GM12878 (cell line): ENCODE results near the gene PDE9A. TPM values are rescaled to one million over a fixed set of nuclear protein-coding genes. Genes with fewer than 3 reads are reported as not detected.

Experiments
- ATAC-seq: fragments of 200-7000 bp; cut with Tn5 transposase; 3 replicates; pipeline ENCODE4 v1.9.1; 2020; ENCODE audit warnings: mild to moderate bottlenecking, moderate library complexity
- BruUV-seq: library from RNA; stranded (reverse); fragments of 400-500 nt; replicated peaks from 2 replicates; lab custom pipeline; 2021; lab: Mats Ljungman, UMichigan
- CTCF ChIA-PET: fragments of 300-600 bp; sonication (Branson Sonifier 250); formaldehyde crosslinking; extraction: SDS; loops from one replicate; lab custom pipeline; 2021; ENCODE audit warnings: inconsistent platforms; lab: Yijun Ruan, JAX
- POLR2A ChIA-PET: fragments of 350-600 bp; formaldehyde crosslinking; extraction: SDS; loops from one replicate; lab custom pipeline; 2021; ENCODE audit warnings: inconsistent platforms; lab: Charles Lee
- RAD21 ChIA-PET: fragments of 300-600 bp; sonication (Branson Sonifier 250); formaldehyde crosslinking; loops from one replicate; lab custom pipeline; 2023; ENCODE audit warnings: antibody characterized with exemption; ENCODE audit not compliant: unreplicated experiment; lab: Charles Lee
- SMC1A ChIA-PET: fragments of 300-600 bp; sonication (Branson Sonifier 250); formaldehyde crosslinking; loops from one replicate; lab custom pipeline; 2023; ENCODE audit not compliant: unreplicated experiment, uncharacterized antibody; lab: Charles Lee
- DNase-seq: peaks from one replicate; pipeline ENCODE4 v3.0.0-alpha.2; 2011; ENCODE audit warnings: low read depth, low spot score
- FAIRE-seq: peaks from 3 replicates; lab custom pipeline; 2011; peaks lifted over from hg19 to GRCh38; lab: Jason Lieb, UNC
- H2AFZ ChIP-seq: 2 replicates; pipeline ENCODE4 v1.6.0; 2011; ENCODE audit warnings: low read depth, low read length, control low read depth; ENCODE audit not compliant: control insufficient read depth
- H3K27ac ChIP-seq: 2 replicates; pipeline ENCODE4 v1.5.1; 2011; ENCODE audit warnings: control low read depth; ENCODE audit not compliant: control insufficient read depth, insufficient read depth
- H3K27me3 ChIP-seq, 2 experiments: replicated peaks in 1 of 2; 2 replicates each; pipeline versions ENCODE4 v1.6.0 to v1.6.1; 2011; ENCODE audit warnings: low read length in 1 of 2; ENCODE audit not compliant: control insufficient read depth in 2 of 2, insufficient read depth in 2 of 2
- H3K36me3 ChIP-seq, 2 experiments: 2 replicates each; pipeline ENCODE4 v1.5.1; 2011; ENCODE audit warnings: low read length in 1 of 2; ENCODE audit not compliant: control insufficient read depth in 2 of 2, insufficient read depth in 2 of 2
- H3K4me1 ChIP-seq: 2 replicates; pipeline ENCODE4 v1.6.1; 2011; ENCODE audit warnings: mild to moderate bottlenecking, low read length, moderate library complexity, mixed read lengths; ENCODE audit not compliant: control insufficient read depth, insufficient read depth
- H3K4me2 ChIP-seq: 2 replicates; pipeline ENCODE4 v1.6.0; 2011; ENCODE audit warnings: control low read depth; ENCODE audit not compliant: control insufficient read depth, insufficient read depth
- H3K4me3 ChIP-seq: fragments of 200-600 bp; sonication (generic); 2 replicates; pipeline ENCODE4 v1.5.1; 2016
- H3K79me2 ChIP-seq: 2 replicates; pipeline ENCODE4 v1.6.0; 2011; ENCODE audit warnings: low read length; ENCODE audit not compliant: control insufficient read depth, insufficient read depth
- H3K9ac ChIP-seq: 2 replicates; pipeline ENCODE4 v1.8.0; 2011; ENCODE audit warnings: low read length, control low read depth, mixed read lengths; ENCODE audit not compliant: control insufficient read depth, insufficient read depth
- H3K9me3 ChIP-seq: replicated peaks from 3 replicates; pipeline ENCODE4 v1.5.1; 2011; ENCODE audit warnings: mild to moderate bottlenecking, low read length; ENCODE audit not compliant: control insufficient read depth, insufficient read depth
- H4K20me1 ChIP-seq: 2 replicates; pipeline ENCODE4 v1.6.0; 2011; ENCODE audit not compliant: control insufficient read depth, insufficient read depth
- DPF2 ChIP-seq: fragments of 450-650 bp; IDR thresholded peaks from 2 replicates; pipeline ENCODE4 v1.6.1; 2017; ENCODE audit warnings: mild to moderate bottlenecking
- EGR1 ChIP-seq, 2 experiments: IDR thresholded peaks; 1 replicate in 1 of 2; 2 replicates in 1 of 2; pipeline ENCODE4 v1.6.1; 2011 to 2012; ENCODE audit warnings: low read depth in 2 of 2, low read length in 2 of 2, borderline replicate concordance in 1 of 2, mild to moderate bottlenecking in 1 of 2, moderate library complexity in 1 of 2
- WGBS: methylation state at CpG from one replicate; pipeline ENCODE4 v1.1.6; 2016; ENCODE audit warnings: low lambda C conversion rate; ENCODE audit not compliant: insufficient replicate concordance, insufficient coverage; ENCODE audit errors: missing lambda C conversion rate; 5-methylcytosine and 5-hydroxymethylcytosine counted together
- in situ Hi-C: fragments of 300-500 bp; cut with MboI; formaldehyde crosslinking; loops from 9 replicates; pipeline ENCODE4 v1.14.3; 2018; ENCODE audit warnings: mixed read lengths
- intact Hi-C: fragments of 100-400 bp; cut with micrococcal nuclease; formaldehyde crosslinking; loops from one replicate; pipeline ENCODE4 v1.14.2; 2022; ENCODE audit not compliant: unreplicated experiment
- polyA plus RNA-seq, 11 experiments: library from polyadenylated mRNA; depleted of rRNA in 4 of 11; unstranded in 6 of 11; stranded (reverse) in 5 of 11; fragments of >200 nt; fragmentation: Nextera tagmentation in 4 of 11; fragmentation: Illumina TruSeq in 1 of 11; extraction: Ambion mirVana in 4 of 11; extraction: Trizol in 1 of 11; gene quantifications; 1 replicate in 1 of 11; 2 replicates in 10 of 11; pipeline versions ENCODE4 v1.2.1 to v1.2.3, GENCODE V29; 2011 to 2016; ENCODE audit warnings: inconsistent platforms in 2 of 11, missing spikeins in 2 of 11, low read depth in 1 of 11
- total RNA-seq, 4 experiments: library from RNA; depleted of rRNA in 3 of 4; stranded (reverse); fragments of >200 nt in 3 of 4; fragmentation: Illumina TruSeq in 1 of 4; extraction: Trizol in 1 of 4; gene quantifications; 2 replicates each; pipeline versions ENCODE4 v1.2.1 to v1.2.3, GENCODE V29; 2013 to 2021
- TF ChIP-seq, protein P1 (sequence below): fragments of 450-650 bp; IDR thresholded peaks from 2 replicates; pipeline ENCODE4 v1.6.1; 2017; ENCODE audit warnings: mild to moderate bottlenecking, low read depth, inconsistent platforms; ENCODE audit not compliant: poor library complexity, severe bottlenecking
- TF ChIP-seq, protein P2 (sequence below): IDR thresholded peaks from 2 replicates; pipeline ENCODE4 v1.6.1; 2012; ENCODE audit warnings: low read depth, low read length, improper control_type of control experiment

Gene PDE9A
- total and polyA plus RNA-seq, 10 of the 15 experiments (the other 5 are each of a cell fraction or from before 2014, with no cell fraction given) = 0.08 to 0.45 (median 0.20) TPM; not detected in 1

DNA sequence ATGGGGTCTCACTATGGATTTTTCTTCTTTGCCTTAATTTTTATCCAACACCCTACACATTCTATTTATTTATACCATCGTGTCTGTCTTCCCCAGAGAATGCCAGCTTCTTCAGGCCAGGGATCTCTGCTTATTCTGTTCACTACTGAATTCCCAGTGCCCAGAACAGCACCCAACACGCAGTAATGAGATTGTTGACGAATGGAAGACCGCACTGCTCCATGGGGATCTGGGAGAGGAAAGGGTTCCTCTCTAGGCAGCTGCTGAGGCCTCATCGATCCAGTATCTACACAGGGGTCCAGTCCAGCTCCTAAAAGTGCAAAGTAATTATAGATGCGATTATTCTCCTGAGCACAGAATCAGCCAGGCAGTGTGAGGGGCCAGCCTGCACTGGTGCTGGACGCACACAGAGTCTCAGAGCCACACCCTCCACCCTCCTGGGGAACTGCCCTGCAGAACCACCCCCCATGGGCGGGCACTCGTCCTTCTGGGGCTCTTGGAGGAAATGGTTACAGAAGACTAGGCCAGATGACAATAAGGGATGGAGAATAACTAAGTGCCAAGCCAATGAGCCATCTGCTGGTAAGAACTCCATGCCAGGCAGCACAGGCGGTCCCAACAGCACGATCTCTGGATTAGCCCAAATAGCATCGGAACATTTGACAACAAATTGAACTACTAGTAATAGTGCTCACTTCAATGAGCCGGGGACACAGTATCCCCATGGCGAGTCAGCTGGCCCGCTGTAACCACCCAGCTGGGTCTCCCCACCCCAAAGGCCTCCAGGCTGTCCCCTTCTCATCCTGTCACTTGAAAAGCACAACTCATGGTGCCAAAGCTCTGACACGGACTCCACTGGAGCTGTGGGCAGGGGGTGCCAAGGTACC lies 1.7 kb upstream of the PDE9A start (continued):
- TF ChIP-seq, protein P1, sequence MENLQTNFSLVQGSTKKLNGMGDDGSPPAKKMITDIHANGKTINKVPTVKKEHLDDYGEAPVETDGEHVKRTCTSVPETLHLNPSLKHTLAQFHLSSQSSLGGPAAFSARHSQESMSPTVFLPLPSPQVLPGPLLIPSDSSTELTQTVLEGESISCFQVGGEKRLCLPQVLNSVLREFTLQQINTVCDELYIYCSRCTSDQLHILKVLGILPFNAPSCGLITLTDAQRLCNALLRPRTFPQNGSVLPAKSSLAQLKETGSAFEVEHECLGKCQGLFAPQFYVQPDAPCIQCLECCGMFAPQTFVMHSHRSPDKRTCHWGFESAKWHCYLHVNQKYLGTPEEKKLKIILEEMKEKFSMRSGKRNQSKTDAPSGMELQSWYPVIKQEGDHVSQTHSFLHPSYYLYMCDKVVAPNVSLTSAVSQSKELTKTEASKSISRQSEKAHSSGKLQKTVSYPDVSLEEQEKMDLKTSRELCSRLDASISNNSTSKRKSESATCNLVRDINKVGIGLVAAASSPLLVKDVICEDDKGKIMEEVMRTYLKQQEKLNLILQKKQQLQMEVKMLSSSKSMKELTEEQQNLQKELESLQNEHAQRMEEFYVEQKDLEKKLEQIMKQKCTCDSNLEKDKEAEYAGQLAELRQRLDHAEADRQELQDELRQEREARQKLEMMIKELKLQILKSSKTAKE = no peak
- TF ChIP-seq, all 136 proteins: peak for 0

DNA sequence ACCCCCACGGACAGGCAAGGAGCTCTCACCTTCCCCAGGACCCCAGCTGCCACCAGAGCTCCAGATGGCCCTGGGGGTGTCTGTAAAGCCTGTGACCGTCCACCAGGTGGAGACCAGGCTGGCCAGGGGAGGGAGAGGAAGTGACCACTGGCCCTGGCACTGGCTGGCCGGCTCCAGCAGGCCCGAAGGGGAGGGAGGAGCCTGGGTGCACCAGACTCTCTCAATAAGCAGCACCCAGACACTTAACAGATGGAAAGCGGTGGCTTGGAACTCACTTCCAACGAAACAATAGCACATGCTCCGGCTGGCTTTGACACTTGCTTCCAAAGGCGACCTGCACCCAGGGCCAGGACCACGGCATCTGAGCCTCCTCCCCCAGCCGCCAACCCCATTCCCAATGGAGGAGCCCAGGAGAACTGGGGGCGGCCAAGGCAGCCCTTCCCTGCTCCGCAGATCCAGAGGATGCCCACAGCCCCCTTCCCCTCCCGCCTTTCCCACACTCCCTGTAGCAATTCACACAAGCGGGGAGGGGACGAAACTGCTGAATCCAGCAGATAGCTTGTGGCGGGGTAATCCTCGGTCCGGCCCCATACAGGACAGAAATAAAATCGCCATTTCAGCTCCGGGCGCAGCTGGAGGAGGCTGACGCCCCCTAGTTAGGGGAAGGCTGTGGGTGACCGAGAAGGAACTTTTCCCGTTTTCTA lies 742 bp upstream of the PDE9A start:
- CTCF ChIA-PET = no interaction called here
- RAD21 ChIA-PET = no interaction called here
- Histone ChIP-seq H4K20me1 (no peaks in the 10 kb centered on the region), H3K36me3 (no peaks in the 10 kb centered on the region), H2AFZ (no peak overlapping the region), H3K9ac (no peak overlapping the region), H3K9me3 (no peaks in the 10 kb centered on the region), H3K79me2 (no peaks in the 10 kb centered on the region), H3K4me1 (0 out of 2 replicates have a peak, but pooled peaks cover 6% of the 10 kb centered on the region), H3K27ac (no peak overlapping the region), H3K4me3 (no peak overlapping the region), H3K27me3 (peaks cover 14 to 17% of the 10 kb centered on the region in 2 experiments), H3K4me2 (no peak overlapping the region)
- POLR2A ChIA-PET = no interaction called here
- intact Hi-C loops = no loop called here
- FAIRE-seq (no peak), ATAC-seq (no peak), DNase-seq (no peak)
- WGBS = 29% methylated on average over 23 of the region's 24 CpGs
- SMC1A ChIA-PET = no interaction called here
- no TSS peak for BruUV-seq
- in situ Hi-C loops = no loop called here
- no peak for TF ChIP-seq EGR1 (IDR thresholded peaks at IDR 0.05; ENCODE audit: borderline replicate concordance in 1 of 2, low read depth in 2 of 2, low read length in 2 of 2)
- TF ChIP-seq, protein P2, sequence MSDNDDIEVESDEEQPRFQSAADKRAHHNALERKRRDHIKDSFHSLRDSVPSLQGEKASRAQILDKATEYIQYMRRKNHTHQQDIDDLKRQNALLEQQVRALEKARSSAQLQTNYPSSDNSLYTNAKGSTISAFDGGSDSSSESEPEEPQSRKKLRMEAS = no peak
- no peak for TF ChIP-seq DPF2
